C1 segment of cervical spinal cord (tissue), 14 donors: ENCODE measurements around the gene PSMA5.
"Not testable (repeated sequence)": the region's sequence is repeated elsewhere in the genome, so short reads cannot be mapped to it uniquely, and the experiment has no call there.

ENCODE experiments used
- DNase-seq, 14 donors: peaks; one replicate each; lab custom pipeline; 2025; lab: John Stamatoyannopoulos, UW

The PSMA5 gene

DNA sequence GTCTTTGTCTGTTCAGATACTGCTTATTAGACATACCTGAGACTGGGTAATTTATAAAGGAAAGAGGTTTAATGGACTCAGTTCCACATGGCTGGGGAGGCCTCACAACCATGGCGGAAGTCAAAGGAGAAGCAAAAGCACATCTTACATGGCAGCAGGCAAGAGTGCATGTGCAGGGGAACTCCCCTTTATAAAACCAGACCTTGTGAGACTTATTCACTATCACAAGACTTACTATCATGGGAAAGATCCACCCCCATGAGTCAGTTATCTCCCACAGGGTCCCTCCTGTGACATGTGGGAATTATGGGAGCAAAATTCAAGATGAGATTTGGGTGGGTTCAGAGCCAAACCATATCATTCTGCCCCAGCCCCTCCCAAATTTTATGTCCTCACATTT, 7.1 kb upstream of the PSMA5 start:
- DNase-seq: no peak

DNA sequence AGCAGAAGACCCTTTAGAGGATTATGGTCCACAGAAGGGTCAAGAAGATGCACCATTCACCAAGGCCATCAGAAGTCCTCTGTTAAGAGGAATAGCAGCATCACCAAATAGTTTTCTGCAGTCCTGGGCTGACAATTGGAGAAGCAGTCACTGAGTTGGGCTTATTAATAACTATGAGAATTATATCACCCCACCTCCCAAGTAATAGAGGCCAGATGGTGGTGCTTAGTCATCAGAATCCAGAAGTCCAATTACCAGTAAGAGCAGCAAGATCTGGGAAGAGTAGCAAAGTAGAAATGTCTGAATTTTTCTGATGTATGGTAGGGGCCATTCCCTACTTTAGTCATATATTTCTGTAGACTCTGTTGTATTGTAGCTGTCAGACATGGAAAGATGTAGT, 6.1 kb upstream of the PSMA5 start:
- no peak for DNase-seq

DNA sequence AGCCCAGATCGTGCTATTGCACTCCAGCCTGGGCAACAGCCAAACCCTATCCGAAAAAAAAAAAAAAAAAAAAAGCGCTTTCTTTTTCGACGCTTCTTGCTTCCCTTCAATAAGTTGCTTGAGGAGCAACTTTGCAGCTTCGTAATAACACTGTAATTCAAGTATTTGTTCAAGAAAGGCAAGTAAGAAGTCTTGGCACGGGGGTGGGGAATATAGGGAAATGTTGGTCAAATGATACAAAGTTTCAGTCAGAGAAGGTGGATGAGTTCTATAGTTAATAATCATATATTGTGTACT, 871 bp upstream of the PSMA5 start:
- no peak for DNase-seq

DNA sequence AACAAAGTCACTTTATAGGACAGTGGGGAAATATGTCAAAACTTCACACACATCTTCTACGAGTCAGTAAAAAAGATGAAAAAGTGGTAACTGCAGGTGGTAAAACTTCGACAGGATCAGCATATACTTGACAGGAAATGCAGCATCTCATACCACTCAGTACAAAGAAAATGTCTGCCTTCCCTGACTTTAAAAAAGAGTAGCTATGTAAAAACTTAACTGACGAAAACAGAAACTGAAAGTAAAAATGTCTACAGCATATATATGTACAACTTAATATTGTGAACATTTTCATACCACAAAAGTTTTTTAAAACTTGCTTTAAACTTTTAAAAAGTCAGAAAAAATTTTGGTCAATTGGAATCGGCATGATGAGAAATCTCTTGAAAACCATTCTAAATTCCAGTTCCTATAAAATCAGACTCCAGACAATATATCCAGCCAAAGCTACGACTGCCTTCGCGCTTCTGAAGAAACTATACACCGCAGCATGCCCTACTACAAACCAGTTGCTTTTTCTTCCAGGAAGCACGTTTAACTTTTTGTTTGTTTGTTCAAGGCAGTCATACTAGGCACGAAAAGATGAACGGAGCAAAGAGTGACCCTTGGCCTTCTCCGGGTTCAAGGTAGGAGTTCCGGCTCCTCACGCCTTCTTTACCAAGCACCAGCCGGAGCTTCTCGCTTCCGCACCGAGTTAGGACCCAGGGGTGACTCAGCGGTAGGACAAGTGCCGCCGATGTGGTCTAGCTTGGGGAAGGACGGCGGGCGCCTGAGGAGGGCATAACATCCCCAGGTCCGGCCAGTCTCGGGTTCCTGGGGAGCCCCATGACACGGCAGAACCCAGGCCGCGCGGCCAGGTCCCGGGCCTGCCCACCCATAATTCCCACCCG, 612 bp downstream of the PSMA5 start:
- no peak for DNase-seq

DNA sequence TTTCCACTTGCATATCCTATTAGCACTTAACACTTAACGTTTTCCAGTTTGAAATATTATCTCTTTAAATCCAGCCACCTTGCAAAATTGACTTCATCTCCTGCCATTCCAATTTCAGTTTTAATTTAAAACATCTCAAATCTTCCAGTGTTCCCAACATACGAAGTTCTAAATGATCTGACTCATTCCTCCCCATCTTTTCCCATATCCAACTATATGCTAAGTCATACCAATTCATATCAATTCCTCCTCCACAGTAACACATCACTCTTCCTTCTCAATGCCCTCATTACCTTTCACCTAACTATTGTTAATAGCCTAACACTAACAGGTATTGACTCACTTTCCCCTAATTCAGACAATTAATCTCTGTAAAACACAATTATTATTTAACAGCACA, 2.8 kb downstream of the PSMA5 start:
- DNase-seq: no peak

DNA sequence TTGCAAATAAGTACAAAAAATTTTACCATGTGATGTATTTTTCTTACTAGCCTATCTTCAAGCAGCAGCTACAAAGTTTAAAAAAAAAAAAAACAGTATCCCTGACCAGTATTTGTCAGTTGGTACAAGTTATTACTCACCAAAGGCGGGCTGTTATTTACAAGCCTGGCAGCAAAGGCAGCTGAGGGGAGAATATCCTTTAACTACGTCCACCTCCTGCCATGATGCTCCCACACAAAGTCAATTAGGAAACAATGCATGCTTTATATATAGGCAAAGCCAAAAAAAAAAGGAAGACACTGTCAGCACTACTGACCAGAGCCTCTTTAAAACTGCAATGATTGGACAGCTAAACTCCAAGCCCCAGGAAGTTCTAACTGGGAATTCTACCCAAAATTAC, 13.7 kb downstream of the PSMA5 start:
- no peak for DNase-seq

DNA sequence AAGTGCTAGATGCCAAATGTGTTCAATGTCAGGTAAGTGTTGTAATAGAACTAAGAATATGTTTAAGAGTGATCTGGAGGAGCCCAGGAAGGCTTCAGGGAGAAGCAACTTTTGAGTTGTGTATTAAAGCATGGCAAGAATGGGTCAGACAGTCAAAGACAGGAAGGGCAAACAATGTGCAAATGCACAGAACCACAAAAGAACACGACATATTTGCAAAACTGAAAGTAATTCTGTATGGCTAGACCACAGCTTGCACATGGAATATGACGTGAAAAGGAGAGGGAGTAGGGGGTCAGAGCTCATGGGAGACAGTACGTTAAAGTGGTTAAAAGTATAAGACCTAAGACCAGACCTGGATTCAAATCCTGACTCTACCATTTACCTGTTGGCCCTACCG, 21.4 kb downstream of the PSMA5 start:
- DNase-seq: no peak

DNA sequence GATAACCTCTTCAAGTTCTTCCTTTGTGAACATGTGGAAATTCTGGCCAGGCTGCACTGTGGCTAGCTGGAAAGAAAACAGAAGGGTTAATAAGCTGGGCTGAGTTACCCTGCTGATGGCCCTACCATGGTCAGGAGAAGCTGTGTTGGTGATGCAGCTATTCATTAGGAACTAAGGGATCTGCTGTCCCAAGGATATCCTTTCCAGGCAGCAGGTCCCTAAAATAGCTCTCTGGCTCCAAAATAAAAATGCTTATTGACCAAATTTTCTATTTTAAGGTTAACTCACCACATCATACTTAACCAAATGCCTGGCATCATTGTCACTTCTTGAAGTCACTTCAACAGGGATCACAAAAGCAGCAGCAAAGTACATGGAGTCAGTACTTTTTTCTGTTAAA, 24.2 kb downstream of the PSMA5 start:
- DNase-seq: no peak

DNA sequence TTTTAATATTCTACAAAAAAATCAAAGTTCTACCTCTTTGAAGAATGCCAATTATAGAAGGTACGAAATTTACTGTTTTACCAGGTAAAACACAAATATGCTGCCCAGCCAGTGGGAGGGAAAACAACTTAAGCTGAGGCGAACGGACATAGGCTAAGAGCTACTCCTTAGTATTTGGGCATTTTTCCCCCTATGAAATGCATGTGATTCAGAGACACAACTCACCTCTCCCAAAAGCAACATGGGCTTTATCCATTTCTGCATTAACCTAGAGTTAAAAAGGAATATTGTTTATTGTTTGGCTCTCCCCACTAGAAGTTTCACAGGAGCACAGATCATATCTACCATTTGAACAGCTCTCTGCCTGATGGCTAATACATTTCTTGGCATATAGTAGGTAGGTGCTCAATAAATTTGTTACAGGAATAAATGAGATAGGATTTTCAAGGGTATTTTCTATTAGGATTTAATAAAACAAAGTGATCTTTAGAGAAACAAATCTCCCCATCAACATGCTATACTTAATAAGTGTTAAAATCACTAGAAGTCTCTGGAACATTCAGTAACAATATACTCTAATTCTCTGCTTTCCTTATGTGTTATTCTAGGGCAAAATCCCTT, 26.1 kb downstream of the PSMA5 start:
- DNase-seq: no peak

DNA sequence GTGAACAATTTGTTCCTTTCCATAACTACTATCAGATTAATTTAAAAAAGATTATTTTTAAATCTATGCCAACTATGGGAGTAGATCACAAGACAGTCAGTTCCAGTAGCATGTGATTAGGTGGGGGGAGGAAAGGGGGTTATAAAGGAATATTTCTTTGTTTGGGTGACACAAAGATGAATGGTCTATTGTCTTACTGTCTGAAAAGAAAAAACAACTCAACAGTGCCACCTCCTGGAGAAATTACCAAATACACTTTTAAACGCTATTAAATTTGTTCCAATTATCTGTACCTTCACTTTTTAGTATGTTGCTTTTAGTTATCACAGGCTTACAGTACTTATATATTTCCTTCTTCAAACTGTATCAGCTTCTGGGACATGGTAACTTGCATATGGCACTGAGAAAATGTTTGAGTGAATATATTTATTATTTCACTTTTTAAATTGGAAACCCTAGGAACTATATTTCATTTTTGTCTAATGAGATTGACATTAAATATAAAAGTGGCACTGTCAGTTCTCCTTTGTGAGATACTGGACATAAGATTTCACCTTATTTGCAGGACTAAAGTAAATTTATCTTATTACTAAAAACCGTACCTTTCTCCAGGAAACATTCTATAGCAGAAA, 26.8 kb downstream of the PSMA5 start:
- DNase-seq: peak in 2 of 14 donors; percentile 43 to 61

DNA sequence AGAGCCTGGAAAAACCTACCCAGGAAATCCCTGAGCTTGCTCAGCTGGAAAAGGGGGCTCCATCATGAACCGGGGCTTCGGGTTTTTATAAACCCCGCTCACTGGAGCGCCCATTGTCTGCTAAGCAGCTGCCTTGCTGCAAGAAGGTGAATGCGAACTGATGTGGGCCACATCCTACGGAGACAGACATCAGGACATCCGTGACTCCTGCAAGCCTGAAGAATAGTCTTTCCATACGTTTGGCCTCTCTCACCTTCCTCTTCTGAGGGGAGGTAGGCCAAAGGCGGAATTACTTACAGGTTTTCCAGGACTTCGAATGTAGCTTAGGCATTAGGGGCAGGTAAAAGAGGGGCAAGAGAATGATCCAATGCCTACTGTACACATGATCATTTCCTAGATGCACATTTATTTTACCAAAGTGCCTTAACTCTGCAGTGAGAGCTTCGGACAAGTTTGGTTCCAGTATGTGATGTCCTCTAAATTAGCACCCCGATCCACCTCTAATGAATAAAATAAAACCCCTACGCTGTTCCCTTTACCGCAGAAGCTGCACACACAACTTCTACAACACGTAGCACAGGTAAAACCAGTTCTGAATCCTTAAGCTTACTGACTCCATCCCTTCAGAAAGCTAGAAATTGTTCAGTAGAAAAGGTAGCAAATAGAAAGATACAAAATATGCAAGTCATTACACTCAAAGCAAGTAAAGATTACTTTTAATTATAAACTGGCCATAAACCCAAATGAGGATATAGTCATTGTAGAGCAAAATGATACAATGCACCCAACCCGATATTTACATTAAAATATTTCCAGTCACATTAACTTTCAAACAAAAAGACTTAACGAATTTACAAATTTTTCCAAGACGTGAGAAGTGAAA, 27.7 kb downstream of the PSMA5 start:
- peak in 3 of 14 donors; percentile 40 to 72 (median 53) for DNase-seq

DNA sequence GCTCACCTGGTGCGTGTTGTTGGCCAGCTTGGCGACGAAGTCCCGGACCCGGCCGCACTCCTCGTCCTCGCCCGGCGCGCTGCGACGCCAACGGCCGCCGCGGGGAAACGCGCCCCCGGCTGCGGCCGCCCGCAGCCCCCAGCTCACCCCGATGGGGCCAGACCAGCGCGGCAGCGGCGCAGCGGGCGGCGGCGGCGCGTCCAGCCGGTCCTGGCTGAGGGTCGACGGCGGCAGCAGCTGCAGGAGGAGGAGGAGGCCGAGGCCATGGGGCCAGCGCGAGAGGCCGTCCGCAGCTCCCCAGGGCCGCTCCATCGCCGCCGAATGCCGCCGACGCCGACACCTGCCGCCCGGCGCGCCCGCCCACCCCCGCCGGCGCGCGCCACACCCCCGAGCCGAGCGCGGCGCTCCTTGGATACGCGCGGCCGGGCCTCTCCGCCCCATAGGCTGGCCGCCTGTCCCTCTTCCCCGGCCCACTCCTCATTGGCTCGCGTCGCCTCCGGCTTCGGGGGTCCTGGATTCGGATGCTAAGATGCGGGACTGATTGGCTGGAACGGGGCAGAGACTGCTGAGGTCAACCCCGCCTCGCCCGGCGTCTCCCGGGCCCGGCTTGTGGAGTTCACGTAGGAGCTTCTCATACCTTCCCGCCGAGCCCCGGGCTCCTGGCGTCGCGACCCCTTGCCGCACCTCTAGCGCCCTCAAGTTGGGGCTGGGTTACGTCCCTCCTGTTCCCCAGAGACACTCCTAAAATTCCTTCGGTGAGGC, 28.5 kb downstream of the PSMA5 start, which contains the start of gene SORT1:
Gene SORT1, minus strand, starts transcription at position 338 of the 762 bp plus-strand sequence. Its CDS starts 26 bp downstream, at position 312.
- DNase-seq: peak; percentile 43 to 95 (median 90)

DNA sequence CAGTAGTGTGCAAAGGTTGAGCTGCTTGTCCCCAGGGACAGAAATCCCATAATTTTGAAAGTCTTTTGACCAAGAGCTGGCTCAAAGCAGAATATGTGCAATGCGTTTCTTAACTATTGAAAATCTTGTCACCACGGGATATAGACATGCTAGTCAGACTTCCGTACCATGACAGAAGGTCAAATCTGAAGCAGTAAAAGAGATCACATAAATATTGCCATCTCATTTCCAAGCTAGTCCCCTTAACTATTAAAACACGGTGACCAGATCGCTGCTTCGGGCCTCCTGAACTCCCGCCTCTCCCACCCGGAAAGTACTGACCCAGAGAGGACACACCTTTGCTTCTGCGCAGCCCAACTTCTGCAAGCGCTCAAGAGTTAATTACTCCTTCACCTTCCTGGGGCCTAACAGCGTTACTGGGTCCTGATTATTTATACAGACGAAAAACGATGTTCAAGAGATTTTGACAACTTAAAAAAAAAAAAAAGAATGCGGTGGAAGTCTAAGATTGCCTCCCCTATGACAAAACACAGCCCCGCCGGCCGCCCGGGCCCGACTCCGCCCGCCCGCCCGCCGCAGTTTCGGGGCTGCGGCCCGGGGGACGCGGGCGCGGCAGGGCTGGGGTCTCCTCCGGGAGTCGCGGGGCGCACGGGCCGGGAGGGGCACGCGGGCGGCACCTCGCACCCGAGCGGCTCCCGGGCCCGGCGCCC, 29.2 kb downstream of the PSMA5 start:
- peak in 3 of 14 donors; percentile 6 to 22 (median 8) for DNase-seq

DNA sequence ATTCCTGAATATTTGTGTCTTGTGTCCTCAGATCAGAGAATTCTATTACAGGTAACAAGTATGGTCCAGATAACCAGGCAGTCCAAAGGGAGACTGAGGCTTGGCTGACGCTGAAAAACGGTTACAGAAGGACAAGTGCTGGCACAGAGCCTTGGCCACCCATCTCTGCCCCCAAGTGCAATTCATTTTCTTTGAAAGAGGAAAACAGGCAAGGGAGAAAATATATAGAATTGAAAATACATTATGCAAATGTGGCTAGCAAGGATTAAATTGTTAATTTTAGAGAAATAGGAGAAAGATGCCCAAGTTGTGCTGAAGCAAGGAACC, 29.8 kb downstream of the PSMA5 start:
- DNase-seq: peak in 1 of 14 donors; percentile 33

DNA sequence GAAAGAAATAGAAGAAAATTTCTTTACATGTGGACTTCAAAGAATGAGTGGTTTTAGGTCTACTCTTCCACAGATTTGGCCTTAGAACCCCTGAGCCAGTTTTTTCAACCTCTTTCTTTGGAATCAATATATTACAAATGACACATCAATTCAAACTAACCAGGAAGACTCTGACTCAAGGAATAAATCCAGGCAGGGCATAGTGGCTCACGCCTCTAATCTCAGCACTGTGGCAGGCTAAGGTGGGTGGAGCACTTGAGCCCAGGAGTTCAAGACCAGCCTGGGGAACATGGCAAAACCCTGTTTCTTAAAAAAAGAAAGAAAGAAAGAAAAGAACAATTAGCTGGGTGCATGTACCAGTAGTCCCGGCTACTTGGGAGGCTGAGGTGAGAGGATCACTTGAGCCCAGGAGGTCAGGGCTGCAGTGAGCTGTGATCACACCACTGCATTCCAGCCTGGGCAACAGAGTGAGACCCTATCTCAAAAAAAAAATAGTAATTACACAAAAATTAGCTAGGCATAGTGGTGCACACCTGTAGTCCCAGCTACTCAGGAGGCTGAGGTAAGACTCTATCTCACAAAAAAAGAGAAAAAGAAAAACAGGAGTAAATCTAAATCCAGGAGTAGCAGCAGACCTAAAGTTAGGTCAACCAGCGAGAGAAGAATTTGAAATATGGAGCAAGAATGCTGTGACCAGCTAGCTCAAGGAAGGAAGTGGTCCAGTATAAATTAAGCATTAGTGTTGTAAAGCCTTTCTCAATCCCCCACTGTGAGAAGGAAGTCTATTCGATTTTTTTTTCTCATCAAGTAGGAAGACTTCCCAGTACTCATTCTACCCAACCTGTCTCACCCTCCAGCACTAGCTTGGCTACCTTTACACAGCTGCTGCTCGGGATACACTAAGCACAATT, 30.4 kb downstream of the PSMA5 start:
- DNase-seq: peak in 1 of 14 donors; percentile 25

DNA sequence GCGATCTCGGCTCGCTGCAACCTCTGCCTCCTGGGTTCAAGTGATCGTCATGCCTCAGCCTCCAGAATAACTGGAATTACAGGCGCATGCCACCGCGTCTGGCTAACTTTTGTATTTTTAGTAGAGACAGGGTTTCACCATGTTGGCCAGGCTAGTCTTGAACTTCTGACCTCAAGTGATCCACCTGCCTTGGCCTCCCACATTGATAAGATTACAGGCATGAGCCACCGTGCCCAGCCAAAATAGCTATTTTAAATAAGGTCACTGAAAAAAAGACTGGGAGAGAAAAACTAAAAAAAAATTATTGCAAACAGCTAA, 31.0 kb downstream of the PSMA5 start:
- not testable (repeated sequence) for DNase-seq

DNA sequence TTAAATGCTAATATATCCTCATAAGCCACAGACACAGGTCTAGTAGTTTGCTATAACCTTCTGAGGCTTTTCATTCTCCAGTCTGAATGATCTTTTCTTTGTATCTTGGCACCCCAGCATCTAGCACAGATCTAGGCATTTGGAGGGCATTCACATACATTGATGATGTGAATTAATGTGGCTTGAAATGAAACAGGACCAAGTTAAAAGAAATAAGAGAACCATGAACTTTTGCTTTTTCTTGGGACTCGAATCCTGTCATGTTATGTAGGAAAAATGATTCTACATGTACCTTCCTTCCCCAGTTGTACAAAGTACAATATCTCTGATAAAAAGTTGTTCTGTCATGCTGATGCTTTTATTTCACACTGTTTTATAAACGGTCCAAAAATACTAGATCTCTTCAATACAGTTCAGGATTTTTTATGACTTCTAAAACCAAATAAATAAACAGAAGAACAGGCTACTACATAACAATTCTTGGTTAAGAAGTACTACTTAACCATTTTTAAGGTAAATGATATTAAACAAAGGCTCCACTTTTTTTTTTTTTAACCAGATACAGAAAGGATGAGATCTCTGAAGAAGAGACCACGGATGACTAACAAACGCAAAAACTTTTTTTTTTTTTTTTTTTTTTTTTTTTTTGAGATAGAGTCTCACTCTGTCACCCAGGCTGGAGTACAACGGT, 31.5 kb downstream of the PSMA5 start:
- no peak for DNase-seq

DNA sequence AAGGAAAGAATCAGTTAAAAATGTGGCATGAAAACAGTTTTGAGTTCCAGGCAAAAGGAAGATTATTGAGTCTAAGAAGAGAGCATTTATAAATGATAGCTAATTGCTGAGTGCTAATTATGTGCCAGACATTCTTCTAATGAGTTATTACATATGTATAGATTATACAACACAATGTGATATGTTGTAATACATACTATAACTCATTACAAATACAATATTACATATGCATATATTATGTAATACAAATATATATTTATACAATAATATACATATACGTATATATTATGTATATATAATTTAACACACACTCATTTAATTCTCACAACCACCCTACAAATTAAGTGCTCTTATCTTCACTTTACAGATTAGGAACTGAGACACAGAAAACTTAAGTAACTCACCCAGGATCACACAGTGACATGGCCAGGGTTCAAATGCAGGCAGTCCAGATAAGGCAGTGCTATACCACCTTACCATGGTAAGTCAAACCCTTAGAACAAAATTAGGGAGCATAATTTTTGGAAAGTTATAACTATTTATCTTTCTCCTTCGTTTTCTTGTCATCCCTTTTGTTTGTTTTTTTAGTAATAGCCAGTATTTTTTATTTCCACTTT, 32.5 kb downstream of the PSMA5 start:
- DNase-seq: no peak
